Body of pancreas (tissue), 4 donors: ENCODE measurements around the gene NKAPD1.

Experiments used
- POLR2A ChIP-seq, 3 donors: fragments of 450-650 bp; IDR thresholded peaks; one replicate each; pipeline ENCODE4 v1.6.1; 2016; ENCODE audit warnings: antibody characterized with exemption in 3 of 3, mild to moderate bottlenecking in 2 of 3
- TF ChIP-seq, protein P1 (sequence below), 7 experiments: fragments of 450-650 bp in 4 of 7; fragments of 200-600 bp in 3 of 7; sonication (generic) in 3 of 7; IDR thresholded peaks; one replicate each; pipeline ENCODE4 v1.5.1; 2016 to 2019; ENCODE audit warnings: antibody characterized with exemption in 7 of 7

DNA sequence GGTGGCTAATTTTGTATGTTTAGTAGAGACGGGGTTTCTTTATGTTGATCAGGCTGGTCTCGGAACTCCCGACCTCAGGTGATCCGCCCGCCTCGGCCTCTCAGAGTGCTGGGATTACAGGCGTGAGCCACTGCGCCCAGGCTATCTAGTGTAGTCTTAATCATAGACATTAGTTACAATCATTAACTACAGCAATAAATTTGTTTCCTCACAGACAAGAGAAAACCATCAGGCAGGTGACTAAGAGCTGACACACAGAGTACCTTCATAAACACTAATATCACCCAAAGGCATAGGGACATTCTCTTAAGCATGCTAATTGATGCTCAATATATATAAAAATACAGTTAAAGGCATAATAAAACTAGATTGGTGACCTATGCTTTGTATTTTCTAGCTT, 32.0 kb downstream of the NKAPD1 start:
- TF ChIP-seq, protein P1, sequence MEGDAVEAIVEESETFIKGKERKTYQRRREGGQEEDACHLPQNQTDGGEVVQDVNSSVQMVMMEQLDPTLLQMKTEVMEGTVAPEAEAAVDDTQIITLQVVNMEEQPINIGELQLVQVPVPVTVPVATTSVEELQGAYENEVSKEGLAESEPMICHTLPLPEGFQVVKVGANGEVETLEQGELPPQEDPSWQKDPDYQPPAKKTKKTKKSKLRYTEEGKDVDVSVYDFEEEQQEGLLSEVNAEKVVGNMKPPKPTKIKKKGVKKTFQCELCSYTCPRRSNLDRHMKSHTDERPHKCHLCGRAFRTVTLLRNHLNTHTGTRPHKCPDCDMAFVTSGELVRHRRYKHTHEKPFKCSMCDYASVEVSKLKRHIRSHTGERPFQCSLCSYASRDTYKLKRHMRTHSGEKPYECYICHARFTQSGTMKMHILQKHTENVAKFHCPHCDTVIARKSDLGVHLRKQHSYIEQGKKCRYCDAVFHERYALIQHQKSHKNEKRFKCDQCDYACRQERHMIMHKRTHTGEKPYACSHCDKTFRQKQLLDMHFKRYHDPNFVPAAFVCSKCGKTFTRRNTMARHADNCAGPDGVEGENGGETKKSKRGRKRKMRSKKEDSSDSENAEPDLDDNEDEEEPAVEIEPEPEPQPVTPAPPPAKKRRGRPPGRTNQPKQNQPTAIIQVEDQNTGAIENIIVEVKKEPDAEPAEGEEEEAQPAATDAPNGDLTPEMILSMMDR (IDR thresholded peaks at IDR 0.05): no peak
- TF ChIP-seq POLR2A (IDR thresholded peaks at IDR 0.05): no peak
